Hepatocyte (in vitro differentiated cells): ENCODE results near the gene PROM2.

ENCODE experiments used
- CTCF ChIP-seq: fragments of 200-600 bp; sonication (generic); IDR thresholded peaks from 2 replicates; pipeline ENCODE4 v1.5.1; 2016; ENCODE audit warnings: antibody characterized with exemption, mild to moderate bottlenecking; ENCODE audit not compliant: poor library complexity
- EZH2phosphoT487 ChIP-seq: fragments of 200-600 bp; sonication (generic); IDR thresholded peaks from one replicate; pipeline ENCODE4 v1.6.1; 2018; ENCODE audit warnings: antibody characterized with exemption, mild to moderate bottlenecking, low read depth, moderate library complexity; ENCODE audit not compliant: unreplicated experiment, severe bottlenecking

- no peak for TF ChIP-seq CTCF
- TF ChIP-seq EZH2phosphoT487: no peak
These were observed 60.8 kb downstream of the PROM2 start for GRCh38 chr2:95334916-95335641.
